ENCODE measurements around the gene OR5D13. TPM values are rescaled to one million over a fixed set of nuclear protein-coding genes. Genes with fewer than 3 reads are reported as not detected.

The OR5D13 gene, protein sequence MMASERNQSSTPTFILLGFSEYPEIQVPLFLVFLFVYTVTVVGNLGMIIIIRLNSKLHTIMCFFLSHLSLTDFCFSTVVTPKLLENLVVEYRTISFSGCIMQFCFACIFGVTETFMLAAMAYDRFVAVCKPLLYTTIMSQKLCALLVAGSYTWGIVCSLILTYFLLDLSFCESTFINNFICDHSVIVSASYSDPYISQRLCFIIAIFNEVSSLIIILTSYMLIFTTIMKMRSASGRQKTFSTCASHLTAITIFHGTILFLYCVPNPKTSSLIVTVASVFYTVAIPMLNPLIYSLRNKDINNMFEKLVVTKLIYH
- total RNA-seq (2022; extraction: Qiagen RNA extraction): not detected in 5 replicates

DNA sequence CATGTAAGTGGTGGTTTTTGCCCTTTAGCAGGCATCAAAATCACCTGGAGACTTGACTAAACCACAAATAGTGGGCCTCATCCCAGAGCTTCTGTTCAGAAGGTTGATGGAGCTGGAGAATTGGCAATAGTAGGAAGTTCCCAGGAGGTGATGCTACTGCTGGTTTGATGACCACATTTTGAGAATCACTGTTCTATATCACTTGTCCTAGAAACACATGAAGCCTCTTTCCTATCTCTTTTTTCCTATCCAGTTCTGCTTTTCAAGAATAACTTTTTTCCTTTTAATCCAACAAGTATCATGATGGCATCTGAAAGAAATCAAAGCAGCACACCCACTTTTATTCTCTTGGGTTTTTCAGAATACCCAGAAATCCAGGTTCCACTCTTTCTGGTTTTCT, at the start of gene OR5D13:
TSS of gene OR5D13 (plus strand) at position 301 of the 400 bp plus-strand sequence. CDS start at position 301, 0 bp downstream.

DNA sequence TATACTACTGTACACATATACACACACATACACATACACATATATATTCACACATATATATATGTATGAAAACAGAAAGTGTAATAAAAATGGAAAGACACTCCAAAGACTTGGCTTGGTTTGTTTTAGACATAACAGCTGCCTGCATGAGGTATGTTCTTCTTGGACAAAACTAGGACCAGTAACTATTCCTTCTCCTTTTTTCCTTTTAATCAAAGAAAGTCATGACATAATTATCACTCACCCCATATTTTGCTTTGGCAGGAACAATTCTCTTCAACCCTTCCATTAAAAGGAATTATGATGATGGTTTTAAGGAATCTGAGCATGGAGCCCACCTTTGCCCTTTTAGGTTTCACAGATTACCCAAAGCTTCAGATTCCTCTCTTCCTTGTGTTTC, 22.0 kb downstream of the OR5D13 start, which contains the start of gene OR5D14:
TSS of gene OR5D14 (plus strand) at position 301 of the 400 bp plus-strand sequence. CDS start at position 301, 0 bp downstream.

DNA sequence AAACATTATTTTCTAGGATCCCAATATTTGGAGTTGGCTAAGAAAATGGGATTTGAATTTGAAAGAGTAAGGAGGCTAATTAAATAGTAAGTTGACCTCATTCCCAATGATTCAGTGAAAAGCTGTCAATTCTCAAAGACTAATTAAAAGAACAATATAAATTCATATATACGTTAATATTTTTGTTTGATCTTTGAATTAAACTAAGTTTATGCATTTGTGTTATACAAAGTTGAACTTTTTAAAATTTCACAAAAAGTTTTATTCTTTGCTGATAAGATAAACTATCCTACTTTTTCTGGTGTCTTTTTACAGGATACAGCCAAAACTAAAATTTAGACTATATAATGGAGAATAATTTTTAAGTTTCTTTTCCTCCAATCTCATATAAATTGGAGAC, 37.8 kb downstream of the OR5D13 start, which contains the start of gene OR5L1:
TSS of gene OR5L1 (plus strand) at position 301 of the 400 bp plus-strand sequence. CDS start 100 bp downstream, outside the sequence.

GRCh38 chr11:55819330-55819729, 46.1 kb downstream of the OR5D13 start, which contains the start of gene OR5D18:
Gene OR5D18 (plus strand): TSS chr11:55819630. CDS start chr11:55819630, 0 bp downstream.

Other genes starting within 250 kb of the OR5D13 start
- gene OR4C15, start 219.0 kb upstream of the OR5D13 start, total RNA-seq (2022; extraction: Qiagen RNA extraction): not detected in 5 replicates
- not detected in 5 replicates for gene OR4C16, start 201.3 kb upstream of the OR5D13 start, total RNA-seq (2022; extraction: Qiagen RNA extraction)
- gene OR4C11, start 165.8 kb upstream of the OR5D13 start, total RNA-seq (2022; extraction: Qiagen RNA extraction): not detected in 5 replicates
- not detected in 5 replicates for gene OR4P4, start 138.3 kb upstream of the OR5D13 start, total RNA-seq (2022; extraction: Qiagen RNA extraction)
- not detected in 5 replicates for gene OR4S2, start 125.1 kb upstream of the OR5D13 start, total RNA-seq (2022; extraction: Qiagen RNA extraction)
- not detected in 5 replicates for gene OR4C6, start 111.2 kb upstream of the OR5D13 start, total RNA-seq (2022; extraction: Qiagen RNA extraction)
- gene OR5D14, start 22.1 kb downstream of the OR5D13 start, total RNA-seq (2022; extraction: Qiagen RNA extraction): not detected in 5 replicates
- gene OR5L1, start 37.9 kb downstream of the OR5D13 start, total RNA-seq (2022; extraction: Qiagen RNA extraction): not detected in 5 replicates
- not detected in 5 replicates for gene OR5D18, start 46.2 kb downstream of the OR5D13 start, total RNA-seq (2022; extraction: Qiagen RNA extraction)
- gene OR5L2, start 53.8 kb downstream of the OR5D13 start, total RNA-seq (2022; extraction: Qiagen RNA extraction): not detected in 5 replicates
- gene OR5D16, start 65.3 kb downstream of the OR5D13 start, total RNA-seq (2022; extraction: Qiagen RNA extraction): not detected in 5 replicates
- gene TRIM51, start 109.9 kb downstream of the OR5D13 start, total RNA-seq (2022; extraction: Qiagen RNA extraction): not detected in 5 replicates
- gene OR5W2, start 141.1 kb downstream of the OR5D13 start, total RNA-seq (2022; extraction: Qiagen RNA extraction): not detected in 5 replicates
- not detected in 5 replicates for gene OR5I1, start 163.0 kb downstream of the OR5D13 start, total RNA-seq (2022; extraction: Qiagen RNA extraction)
- not detected in 5 replicates for gene OR10AG1, start 196.5 kb downstream of the OR5D13 start, total RNA-seq (2022; extraction: Qiagen RNA extraction)
- not detected in 5 replicates for gene OR5F1, start 221.2 kb downstream of the OR5D13 start, total RNA-seq (2022; extraction: Qiagen RNA extraction)

Data from A549 treated with CORT108297 at 1 μM for 4 hours (cell line).